Activated CD4-positive, alpha-beta T cell treated with anti-CD3 and anti-CD28 coated beads, Interleukin-2, amount 50 U/mL, for 24 hours (primary cell): ENCODE data around the gene PDE4D.

Experiments used
- DNase-seq, 2 donors: peaks; one replicate each; pipeline ENCODE4 v3.0.0-alpha.2; 2020; ENCODE audit warnings: low read depth in 1 of 2, low spot score in 1 of 2

PDE4D gene

GRCh38 chr5:59099270-59099994 lies 794.1 kb downstream of the PDE4D start:
- DNase-seq, result peak in 1 of 2 donors; percentile 20

GRCh38 chr5:59098743-59099142 lies 794.8 kb downstream of the PDE4D start:
- DNase-seq, result no peak

DNA sequence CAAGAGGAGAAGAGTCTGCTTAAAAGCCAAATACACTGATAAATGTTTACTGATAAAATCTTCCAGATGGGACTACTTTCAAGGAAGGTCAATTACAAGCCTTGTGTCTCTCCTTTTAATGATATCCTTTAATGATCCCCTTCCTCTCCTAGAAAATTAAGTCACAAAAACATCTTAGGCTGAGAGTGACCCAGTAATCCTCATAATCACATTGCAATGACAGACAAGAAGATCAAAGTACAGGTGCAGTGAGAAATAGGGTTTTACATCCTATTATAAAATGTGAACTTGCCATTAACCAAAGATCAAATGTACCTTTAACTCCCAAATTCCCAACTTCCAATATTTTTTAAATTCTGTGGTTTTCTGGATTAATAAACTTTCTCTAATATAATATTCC lies 795.8 kb downstream of the PDE4D start:
- DNase-seq, result no peak

- DNase-seq, result no peak
These were observed 796.4 kb downstream of the PDE4D start for GRCh38 chr5:59097116-59097515.

DNA sequence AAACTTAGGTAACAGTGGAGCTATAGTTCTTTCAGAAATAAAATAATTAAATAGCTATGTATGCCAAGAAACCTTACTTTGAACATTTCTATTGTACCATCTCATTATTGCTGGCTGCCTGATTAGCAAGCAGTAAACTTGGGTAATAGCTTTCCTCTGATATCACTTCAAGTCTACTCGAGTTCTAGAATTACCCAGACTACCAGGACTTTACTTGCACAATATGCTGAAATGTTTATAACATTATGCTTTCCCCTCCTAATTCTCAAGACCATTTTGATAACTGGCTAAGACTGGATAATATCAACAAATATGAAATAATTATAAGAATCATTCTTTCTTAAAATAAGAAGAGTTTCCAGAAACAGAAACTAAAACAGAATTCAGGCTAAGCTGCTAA lies 798.0 kb downstream of the PDE4D start:
- no peak for DNase-seq

DNA sequence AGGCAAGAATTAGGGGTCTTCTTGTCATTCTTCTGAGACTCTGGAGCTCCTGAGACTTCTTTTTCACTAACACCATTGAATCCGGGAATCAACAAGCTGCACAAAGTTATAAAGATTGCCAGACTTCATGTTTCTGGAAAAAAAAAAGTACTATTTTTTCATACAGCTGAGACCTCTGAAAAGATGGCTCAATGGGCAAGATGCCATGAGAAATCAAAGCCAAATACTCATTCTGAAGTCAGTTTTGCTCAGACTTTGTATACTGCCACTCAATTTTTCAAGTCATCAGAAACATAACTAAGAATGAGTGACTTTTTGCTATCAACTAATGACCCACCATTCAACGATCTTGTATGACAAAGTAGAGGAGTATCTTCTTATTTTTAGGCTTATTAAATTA lies 798.7 kb downstream of the PDE4D start:
- no peak for DNase-seq

DNA sequence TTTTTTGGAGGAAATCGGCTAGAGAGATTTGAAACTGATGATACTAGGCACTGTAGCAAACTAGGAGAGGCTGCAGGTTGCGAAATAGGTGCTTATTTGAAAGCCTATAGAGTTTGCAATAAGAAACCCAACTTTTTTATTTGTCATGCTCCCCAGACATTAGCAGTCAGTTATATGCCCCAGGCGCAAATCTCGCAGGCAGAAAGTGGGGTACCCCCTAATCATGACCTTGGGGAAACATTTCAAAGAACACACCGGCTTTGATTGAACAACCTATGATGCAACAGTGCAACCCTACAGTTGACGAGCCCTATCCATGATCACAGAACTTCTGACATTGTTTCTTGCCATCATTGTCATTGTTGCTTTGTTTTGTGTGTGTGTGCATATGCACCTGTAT lies 800.2 kb downstream of the PDE4D start:
- DNase-seq, result no peak

- DNase-seq, result no peak
These were observed 800.8 kb downstream of the PDE4D start for GRCh38 chr5:59092758-59093157.

DNA sequence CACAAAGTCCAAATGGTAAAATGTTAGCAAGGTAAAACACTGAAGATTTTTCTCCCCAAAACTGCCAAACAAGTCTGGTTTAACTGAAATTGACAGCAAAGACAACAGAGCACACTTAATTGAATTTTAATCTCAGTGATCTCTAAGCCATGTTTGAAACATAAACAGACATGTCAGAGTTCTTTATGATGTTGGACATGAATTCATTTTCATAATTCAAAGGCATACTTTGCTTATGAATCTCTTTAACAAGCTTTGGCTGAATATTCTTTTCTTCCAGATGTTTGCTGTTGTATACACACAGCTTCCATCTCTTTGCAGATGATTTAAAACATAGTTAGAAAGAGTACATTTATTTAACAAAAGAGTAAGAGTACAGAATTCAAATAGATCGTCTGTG lies 801.6 kb downstream of the PDE4D start:
- no peak for DNase-seq

DNA sequence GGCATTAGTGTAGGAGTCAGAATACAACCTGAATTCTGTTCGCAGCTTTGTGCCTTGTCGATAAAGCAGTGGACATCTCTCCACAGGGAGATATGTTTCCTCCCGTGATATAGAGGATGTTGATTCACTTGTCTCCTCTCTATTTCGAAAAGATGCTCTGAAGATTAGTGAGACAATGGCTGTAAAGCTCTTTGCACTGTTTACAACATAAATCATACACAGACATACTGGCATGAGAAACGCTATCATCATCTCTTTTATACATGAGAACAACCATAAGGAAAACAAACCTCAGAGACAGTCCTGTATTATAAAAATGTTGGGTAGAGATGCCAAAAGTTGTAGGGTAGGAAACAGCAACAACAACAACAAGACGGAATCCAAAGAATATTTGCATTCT lies 803.2 kb downstream of the PDE4D start:
- DNase-seq, result no peak

- no peak for DNase-seq
These were observed 803.8 kb downstream of the PDE4D start for GRCh38 chr5:59089767-59090166.

- DNase-seq, result no peak
These were observed 805.0 kb downstream of the PDE4D start for GRCh38 chr5:59088546-59088945.

DNA sequence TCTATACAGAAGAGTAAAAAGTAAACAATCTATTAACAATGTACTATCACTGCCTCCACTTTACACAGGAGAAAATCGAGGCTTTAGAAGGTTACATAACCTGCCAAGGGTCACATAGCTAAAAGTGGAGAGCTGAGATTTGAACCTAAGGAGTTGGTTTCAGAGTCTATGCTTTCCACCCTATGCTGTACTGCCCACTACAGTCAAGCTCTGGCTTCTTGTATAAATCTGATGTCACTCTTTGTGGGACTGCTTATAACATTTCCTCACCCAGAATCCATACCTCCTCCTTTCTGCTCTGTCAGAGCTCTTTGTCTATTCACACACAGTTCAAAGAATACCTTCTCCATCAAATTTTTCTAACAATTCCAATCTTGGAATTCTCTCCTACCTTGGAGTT lies 807.5 kb downstream of the PDE4D start:
- no peak for DNase-seq

DNA sequence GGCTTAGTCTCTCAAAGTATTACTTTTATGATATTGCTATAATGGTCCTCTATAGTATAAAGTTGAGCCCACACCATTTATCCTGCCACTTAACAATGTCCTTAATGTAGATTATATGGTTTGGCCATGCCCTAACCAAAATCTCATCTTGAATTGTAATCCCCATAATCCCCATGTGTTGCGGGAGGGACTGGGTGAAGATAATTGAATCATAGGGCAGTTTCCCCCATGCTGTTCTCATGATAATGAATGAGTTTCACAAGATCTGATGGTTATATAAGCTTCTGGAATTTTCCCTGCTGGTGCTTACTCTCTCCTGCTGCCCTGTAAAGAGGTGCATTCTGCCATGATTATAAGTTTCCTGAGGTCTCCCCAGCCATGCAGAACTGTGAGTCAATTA lies 811.8 kb downstream of the PDE4D start:
- no peak for DNase-seq

GRCh38 chr5:59079622-59080620 lies 813.6 kb downstream of the PDE4D start:
- no peak for DNase-seq

DNA sequence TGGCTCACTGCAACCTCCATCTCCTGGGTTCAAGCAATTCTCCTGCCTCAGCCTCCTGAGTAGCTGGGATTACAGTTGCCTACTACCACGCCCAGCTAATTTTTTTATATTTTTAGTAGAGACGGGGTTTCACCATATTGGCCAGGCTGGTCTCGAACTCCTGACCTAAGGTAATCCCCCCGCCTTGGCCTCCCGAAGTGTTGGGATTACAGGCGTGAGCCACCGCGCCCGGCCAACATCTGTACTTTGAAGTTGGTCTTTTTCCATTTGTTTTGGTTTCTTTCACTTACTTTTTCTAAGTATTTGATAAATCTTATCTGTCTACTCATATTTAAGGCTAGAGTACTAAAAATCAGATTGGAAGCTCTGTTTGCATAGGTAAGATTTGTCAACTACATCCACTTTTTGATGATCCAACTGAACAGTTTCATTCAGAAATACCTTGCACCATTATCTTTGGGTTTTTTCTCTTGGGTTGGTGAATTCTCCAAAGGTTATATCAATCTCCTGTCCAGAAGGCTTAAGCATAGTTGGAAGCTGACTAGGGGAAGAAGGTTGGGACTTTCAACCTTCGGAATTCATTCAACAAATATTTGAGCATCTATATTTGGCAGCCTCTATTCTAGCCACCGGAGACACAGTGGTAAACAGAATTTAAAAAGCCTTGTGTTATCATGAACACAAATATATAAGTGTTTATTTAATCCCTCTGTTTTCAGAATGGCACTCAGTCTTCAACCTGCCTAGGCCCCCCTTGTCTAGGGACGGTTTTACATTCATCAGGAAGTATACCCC lies 821.6 kb downstream of the PDE4D start:
- no peak for DNase-seq

DNA sequence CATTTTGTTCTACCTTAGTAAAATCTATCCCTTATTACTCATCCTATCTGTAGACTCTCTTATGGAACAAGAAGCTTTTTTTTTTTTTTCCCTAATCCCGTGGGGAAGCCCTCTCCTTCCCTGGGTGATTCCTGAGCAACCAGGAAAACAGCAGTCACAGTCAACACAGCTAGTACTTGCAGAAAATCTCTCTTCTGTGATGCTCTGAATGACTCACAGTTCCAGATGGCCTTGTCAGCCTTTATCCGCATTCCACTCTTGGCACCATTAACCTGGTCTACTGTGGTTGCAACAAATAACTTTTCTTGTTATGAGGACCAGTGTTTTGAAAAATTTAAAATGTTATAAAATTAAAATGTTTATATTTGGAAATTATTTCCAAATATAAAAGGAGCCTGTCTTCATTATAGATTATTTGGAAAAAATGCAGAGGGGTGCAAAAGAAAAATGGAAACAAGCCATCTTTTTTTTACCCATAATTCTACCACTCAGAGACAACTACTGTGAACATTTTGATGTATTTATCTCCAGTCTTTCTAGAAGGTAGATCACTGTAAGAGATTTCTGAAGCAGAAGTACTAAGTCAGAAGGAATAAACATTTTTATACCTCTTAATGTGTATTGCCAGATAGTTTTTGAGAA lies 824.0 kb downstream of the PDE4D start:
- no peak for DNase-seq

- DNase-seq, result no peak
These were observed 825.4 kb downstream of the PDE4D start for GRCh38 chr5:59067956-59068656.

- no peak for DNase-seq
These were observed 827.0 kb downstream of the PDE4D start for GRCh38 chr5:59066367-59067163.

DNA sequence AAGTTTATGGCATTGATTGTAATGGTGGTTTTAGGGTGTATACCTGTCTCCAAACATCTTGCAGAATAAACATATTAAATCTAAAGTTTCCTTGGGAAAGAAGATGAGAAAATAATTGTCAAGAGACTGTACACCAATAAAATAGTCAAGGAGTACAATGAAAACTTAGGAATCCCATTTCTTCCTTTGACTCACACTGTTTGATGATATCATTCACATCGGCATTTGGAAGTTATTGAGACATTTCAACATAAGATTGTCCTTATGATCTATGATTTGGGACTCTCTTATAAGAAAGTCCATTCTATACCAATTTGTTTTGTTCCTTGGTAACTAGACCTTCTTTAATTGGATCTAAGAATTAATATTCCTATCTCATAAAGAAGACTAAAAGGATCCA lies 828.0 kb downstream of the PDE4D start:
- no peak for DNase-seq
